Superior temporal gyrus (tissue), 1 donor: Measurements from ENCODE around the gene NFIA.

Experiments used
- DNase-seq: peaks from one replicate; pipeline ENCODE4 v3.0.0-alpha.2; 2016; ENCODE audit errors: extremely low spot score

The NFIA gene

DNA sequence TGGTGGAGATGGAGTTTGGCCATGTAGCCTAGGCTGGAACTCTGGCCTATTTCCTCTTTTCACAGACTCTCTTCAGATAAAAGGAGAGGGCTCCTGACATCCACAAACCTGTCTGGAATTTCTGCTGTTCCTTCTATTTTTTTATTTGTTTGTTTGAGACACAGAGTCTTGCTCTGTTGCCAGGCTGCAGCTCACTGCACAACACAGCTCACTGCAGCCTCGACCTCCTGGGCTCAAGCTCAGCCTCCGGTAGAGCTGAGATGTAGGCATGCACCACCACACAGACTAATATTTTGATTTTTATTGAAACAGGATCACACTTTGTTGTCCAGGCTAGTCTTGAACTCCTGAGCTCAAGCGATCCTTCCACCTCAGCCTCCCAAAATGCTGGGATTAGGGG, 411.6 kb downstream of the NFIA start:
- DNase-seq, result no peak

DNA sequence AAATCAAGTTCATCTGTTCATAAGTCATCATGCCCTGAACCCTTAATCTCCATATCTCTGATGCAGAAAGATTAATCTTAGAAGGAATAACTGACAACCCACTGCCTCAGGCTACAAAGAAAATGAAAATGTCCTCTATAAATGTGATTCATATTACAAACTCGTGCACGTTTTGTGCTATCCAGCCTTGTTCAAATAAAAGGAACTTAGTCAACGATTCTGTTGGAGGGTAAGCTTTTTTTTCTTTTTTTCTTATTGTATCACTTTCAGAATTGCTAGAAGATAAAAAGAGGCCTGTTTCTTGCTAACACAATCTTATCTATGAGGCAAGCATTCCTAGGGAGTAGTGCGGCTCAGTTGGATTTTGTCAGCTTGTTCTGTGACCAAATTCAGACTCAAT, 414.1 kb downstream of the NFIA start:
- no peak for DNase-seq

DNA sequence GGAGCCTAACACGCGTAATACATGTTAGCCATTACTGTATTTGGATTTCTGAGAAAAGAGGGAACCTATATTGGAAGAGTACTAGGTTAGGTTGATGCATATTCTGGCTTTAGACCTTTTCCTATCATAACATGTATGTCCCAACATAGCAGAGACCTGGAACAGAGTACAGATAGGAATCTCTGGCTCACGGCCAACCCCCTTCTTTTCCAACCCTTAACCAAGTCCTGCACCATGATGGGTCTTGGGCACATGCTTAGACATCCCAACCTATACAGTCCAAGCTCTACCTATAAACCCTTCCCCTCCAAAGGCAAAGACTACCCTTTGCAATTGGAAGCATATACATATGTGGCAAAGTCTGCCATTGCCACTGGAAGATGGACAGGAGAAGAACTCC, 414.7 kb downstream of the NFIA start:
- DNase-seq, result no peak

DNA sequence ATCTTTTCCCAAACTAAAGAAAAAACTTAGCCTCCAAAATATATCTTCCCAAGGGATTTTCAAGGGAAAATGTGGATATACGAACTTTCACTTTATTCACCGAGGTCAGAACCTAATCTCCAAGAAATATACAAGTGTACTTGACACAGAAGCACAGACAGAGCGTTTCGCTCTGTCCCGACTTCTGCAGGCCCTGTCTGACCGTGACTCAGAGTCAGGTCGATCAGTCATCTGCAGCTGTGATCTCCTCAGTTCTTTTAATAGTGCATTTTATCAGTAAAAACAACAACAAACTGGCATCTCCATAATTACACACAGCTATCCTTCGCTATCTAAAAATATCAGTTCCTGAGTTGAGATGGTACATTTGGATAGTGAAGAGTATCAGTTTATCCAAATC, 416.0 kb downstream of the NFIA start:
- no peak for DNase-seq

DNA sequence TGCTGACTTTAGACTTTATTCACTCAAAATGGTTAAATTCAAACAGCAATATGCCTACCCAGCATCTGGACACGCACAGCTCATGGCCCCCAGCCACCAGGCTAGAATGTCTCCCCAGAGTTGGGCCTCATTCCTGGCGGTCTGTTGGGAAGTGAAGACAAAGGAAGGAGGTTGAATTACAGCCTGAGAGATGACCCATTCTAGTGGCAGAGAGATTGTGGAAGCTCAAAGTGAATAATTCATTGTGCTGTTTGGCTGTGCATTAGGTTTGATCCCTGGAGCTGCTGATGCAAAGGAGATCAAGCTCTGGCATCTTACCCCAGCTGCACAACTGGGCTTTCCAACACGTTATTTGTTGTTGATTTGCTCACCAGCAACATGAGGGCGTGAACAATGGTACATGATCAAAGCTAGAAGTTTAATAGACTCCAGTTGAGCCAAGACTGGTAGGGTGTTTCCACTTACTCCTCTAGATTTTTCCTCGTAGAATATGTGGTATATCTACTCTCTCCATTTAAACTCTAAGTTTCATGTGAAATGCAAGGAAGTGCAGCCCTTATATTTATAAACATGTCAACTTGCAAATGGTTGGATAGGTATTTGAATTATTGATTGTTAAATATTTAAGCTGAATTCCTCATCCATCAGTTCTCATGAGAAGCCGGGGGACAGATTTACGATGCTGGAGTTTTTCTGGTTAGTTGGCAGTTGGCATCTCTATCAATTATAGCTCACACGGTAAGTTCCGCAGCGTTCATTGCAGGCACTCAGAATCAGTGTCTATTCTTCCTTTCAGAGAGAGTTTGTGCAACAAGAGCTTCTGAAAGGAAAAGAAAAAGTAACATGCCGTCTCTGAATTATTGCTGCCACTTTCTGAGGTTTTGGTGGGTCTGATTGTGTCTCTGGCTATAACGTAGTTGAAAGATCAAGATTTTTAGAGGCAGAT, 419.9 kb downstream of the NFIA start:
- no peak for DNase-seq

DNA sequence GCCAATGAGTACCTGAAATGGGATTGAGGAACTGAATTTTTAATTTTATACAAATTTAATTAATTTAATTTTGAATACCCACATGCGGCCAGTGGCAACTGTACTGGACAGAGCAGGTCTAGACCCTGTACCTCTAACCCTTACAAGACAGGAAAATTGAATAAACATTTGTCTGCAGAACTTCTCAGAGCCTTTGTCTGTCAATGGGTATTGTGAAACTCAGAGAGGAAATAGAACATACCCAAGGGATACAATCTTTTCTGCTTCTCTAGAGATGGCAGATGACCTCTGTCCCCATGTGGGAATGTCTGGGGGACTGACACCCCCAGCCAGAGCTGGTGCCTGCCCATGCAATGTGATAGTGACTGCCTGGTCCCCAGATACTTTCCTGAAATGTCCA, 421.9 kb downstream of the NFIA start:
- no peak for DNase-seq

DNA sequence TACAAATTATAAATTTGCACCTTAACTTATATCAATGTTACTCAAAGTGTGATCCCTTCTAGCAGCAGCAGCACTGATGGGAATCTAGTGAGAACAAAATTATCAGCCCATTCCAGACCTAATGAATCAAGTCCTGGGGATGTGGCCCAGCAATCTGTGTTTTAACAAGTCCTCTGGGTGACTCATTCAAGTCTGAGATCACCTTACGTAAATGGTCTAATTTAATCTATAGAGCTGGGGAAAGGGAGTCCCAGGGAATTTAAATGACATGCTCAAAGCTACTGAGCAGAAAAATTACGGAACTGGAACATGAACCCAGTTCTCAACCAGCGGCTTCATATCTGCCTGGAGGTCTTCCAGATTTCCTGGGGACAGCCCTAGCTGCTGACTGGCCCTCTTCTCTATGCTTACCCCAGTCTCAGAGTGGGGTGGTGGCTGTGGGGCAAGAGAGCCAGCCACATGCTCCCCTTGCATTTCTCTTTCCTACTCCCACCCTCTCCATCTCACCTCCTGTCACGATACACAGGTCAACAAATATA, 422.6 kb downstream of the NFIA start:
- DNase-seq, result no peak

DNA sequence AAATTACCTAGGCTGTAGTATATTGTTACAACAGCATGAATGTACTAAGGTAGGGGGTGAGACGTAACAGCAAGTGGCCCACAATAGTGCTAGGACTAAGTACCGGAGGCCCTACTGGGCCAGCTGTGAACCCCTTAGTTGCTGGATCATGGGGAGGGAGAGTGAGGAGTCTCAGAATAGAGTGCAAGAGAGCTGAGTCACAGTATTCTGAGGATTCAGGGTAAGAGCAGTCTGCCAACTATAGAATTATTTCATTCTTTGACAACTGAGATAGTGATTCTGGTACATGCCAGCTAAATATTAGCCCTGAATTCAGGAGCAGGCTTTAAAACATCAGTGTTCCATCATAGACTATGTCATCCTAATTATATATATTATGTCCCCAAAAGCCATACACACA, 423.9 kb downstream of the NFIA start:
- no peak for DNase-seq

DNA sequence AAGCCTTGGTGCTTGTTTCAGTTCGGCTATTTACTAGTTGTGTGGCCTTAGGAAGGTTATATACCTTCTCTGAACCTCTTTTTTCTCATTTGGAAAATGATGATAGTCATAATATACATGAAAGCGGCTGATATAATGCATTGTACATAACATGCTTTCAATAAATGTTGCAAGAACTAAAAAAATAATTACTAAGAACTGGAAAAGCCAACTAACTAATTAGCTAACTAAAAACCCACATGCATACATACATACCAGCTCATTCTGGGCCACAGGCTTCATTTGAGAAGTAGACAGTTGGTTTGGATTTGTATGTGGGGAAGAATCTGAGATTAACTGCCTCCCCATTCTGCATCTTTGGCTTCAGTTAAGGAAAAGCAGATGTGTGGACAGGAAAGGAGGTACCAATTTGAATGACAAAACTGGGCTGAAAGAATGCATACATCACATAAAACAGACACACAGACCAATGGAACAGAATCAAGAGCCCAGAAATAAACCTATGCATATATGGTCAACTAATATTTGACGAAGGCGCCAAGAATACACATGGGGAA, 424.7 kb downstream of the NFIA start:
- no peak for DNase-seq
